ENCODE measurements around the gene THUMPD3.

The THUMPD3 gene

GRCh38 chr3:9369508-9369907 lies 6.7 kb downstream of the THUMPD3 start:
- TF ChIP-seq MYC (IDR thresholded peaks at IDR 0.05; ENCODE audit: low read depth, low read length), result no peak
- TF ChIP-seq CTCF (IDR thresholded peaks at IDR 0.05; ENCODE audit: low read depth, low read length), result no peak
- TF ChIP-seq MAX (IDR thresholded peaks at IDR 0.05; ENCODE audit: low read depth, low read length), result no peak
- TF ChIP-seq POLR2A (IDR thresholded peaks at IDR 0.05; ENCODE audit: extremely low read depth, insufficient read length), result no peak
- no peak for DNase-seq (ENCODE audit: low read depth)
- no peak overlapping the region for H3K4me3 ChIP-seq (ENCODE audit: low read depth, low read length)

- no peak for TF ChIP-seq POLR2A (IDR thresholded peaks at IDR 0.05; ENCODE audit: extremely low read depth, insufficient read length)
- TF ChIP-seq CTCF (IDR thresholded peaks at IDR 0.05; ENCODE audit: low read depth, low read length), result no peak
- TF ChIP-seq MYC (IDR thresholded peaks at IDR 0.05; ENCODE audit: low read depth, low read length), result no peak
- no peak for TF ChIP-seq MAX (IDR thresholded peaks at IDR 0.05; ENCODE audit: low read depth, low read length)
- no peak for DNase-seq (ENCODE audit: low read depth)
These were observed 10.6 kb downstream of the THUMPD3 start for GRCh38 chr3:9373465-9373864.

GRCh38 chr3:9377981-9378380 lies 15.1 kb downstream of the THUMPD3 start:
- no peak for DNase-seq (ENCODE audit: low read depth)
- TF ChIP-seq MYC (IDR thresholded peaks at IDR 0.05; ENCODE audit: low read depth, low read length), result no peak
- no peak for TF ChIP-seq MAX (IDR thresholded peaks at IDR 0.05; ENCODE audit: low read depth, low read length)
- TF ChIP-seq POLR2A (IDR thresholded peaks at IDR 0.05; ENCODE audit: extremely low read depth, insufficient read length), result no peak
- TF ChIP-seq CTCF (IDR thresholded peaks at IDR 0.05; ENCODE audit: low read depth, low read length), result no peak
- H3K4me3 ChIP-seq (ENCODE audit: low read depth, low read length), result no peak overlapping the region

More at GRCh38 chr3:9373465-9373864, 10.6 kb downstream of the THUMPD3 start:
- H3K4me3 ChIP-seq (ENCODE audit: low read depth, low read length), result no peak overlapping the region

- no peak overlapping the region for H3K4me3 ChIP-seq (ENCODE audit: low read depth, low read length)
- TF ChIP-seq MAX (IDR thresholded peaks at IDR 0.05; ENCODE audit: low read depth, low read length), result no peak
- no peak for TF ChIP-seq POLR2A (IDR thresholded peaks at IDR 0.05; ENCODE audit: extremely low read depth, insufficient read length)
- no peak for TF ChIP-seq CTCF (IDR thresholded peaks at IDR 0.05; ENCODE audit: low read depth, low read length)
- TF ChIP-seq MYC (IDR thresholded peaks at IDR 0.05; ENCODE audit: low read depth, low read length), result no peak
- no peak for DNase-seq (ENCODE audit: low read depth)
These were observed 16.5 kb downstream of the THUMPD3 start for GRCh38 chr3:9379327-9379726.

- TF ChIP-seq MYC (IDR thresholded peaks at IDR 0.05; ENCODE audit: low read depth, low read length) (no peak), MAX (IDR thresholded peaks at IDR 0.05; ENCODE audit: low read depth, low read length) (no peak), CTCF (IDR thresholded peaks at IDR 0.05; ENCODE audit: low read depth, low read length) (no peak), POLR2A (IDR thresholded peaks at IDR 0.05; ENCODE audit: extremely low read depth, insufficient read length) (no peak)
- H3K4me3 ChIP-seq (ENCODE audit: low read depth, low read length), result no peak overlapping the region
- DNase-seq (ENCODE audit: low read depth), result no peak
These were observed 17.2 kb downstream of the THUMPD3 start for GRCh38 chr3:9380014-9380413.
